GM23338 (cell line): ENCODE results near the gene MDM2. TPM values are rescaled to one million over a fixed set of nuclear protein-coding genes. Genes with fewer than 3 reads are reported as not detected.

Source experiments
- ATAC-seq: fragments of 200-7000 bp; cut with Tn5 transposase; 3 replicates; pipeline ENCODE4 v1.9.1; 2020
- DNase-seq: peaks from one replicate; pipeline ENCODE4 v3.0.0-alpha.2; 2015; ENCODE audit warnings: low spot score
- H2AFZ ChIP-seq: fragments of 200-600 bp; sonication (generic); 2 replicates; pipeline ENCODE4 v1.8.0; 2016; ENCODE audit warnings: antibody characterized with exemption, mild to moderate bottlenecking, moderate library complexity
- H3F3A ChIP-seq: fragments of 200-600 bp; sonication (generic); replicated peaks from 2 replicates; pipeline ENCODE4 v1.8.0; 2017; ENCODE audit warnings: antibody characterized with exemption, mixed run types, low read depth
- H3K27ac ChIP-seq: fragments of 200-600 bp; sonication (generic); 2 replicates; pipeline ENCODE4 v1.6.1; 2016; ENCODE audit warnings: low read depth
- H3K27me3 ChIP-seq: fragments of 200-600 bp; sonication (generic); 2 replicates; pipeline ENCODE4 v1.8.0; 2016; ENCODE audit warnings: mild to moderate bottlenecking, mixed run types, moderate library complexity; ENCODE audit not compliant: insufficient read depth
- H3K36me3 ChIP-seq: fragments of 200-600 bp; sonication (generic); 2 replicates; pipeline ENCODE4 v1.8.0; 2016; ENCODE audit warnings: mild to moderate bottlenecking; ENCODE audit not compliant: insufficient read depth
- H3K4me1 ChIP-seq: fragments of 200-600 bp; sonication (generic); 2 replicates; pipeline ENCODE4 v1.8.0; 2016; ENCODE audit warnings: mild to moderate bottlenecking, moderate library complexity; ENCODE audit not compliant: insufficient read depth
- H3K4me2 ChIP-seq: fragments of 200-600 bp; sonication (generic); 2 replicates; pipeline ENCODE4 v1.7.1; 2017; ENCODE audit warnings: mixed run types
- H3K4me3 ChIP-seq: fragments of 200-600 bp; sonication (generic); 2 replicates; pipeline ENCODE4 v1.6.1; 2016; ENCODE audit warnings: mixed run types
- H3K79me2 ChIP-seq: fragments of 200-600 bp; sonication (generic); replicated peaks from 2 replicates; pipeline ENCODE4 v1.8.0; 2017; ENCODE audit warnings: mild to moderate bottlenecking; ENCODE audit not compliant: insufficient read depth
- H3K9me2 ChIP-seq: fragments of 200-600 bp; sonication (generic); 2 replicates; pipeline ENCODE4 v1.8.0; 2017; ENCODE audit not compliant: insufficient read depth
- H4K20me1 ChIP-seq: fragments of 200-600 bp; sonication (generic); replicated peaks from 2 replicates; pipeline ENCODE4 v1.8.0; 2017; ENCODE audit warnings: mild to moderate bottlenecking; ENCODE audit not compliant: insufficient read depth
- H3K27ac Mint-ChIP-seq: 2 replicates; pipeline ENCODE4 v1.8.0; 2020; ENCODE audit warnings: inconsistent platforms, mild to moderate bottlenecking, moderate library complexity, mixed read lengths
- H3K27me3 Mint-ChIP-seq: 3 replicates; pipeline ENCODE4 v1.8.0; 2022; ENCODE audit warnings: low read depth, mild to moderate bottlenecking, moderate library complexity, mixed read lengths, inconsistent platforms; ENCODE audit not compliant: insufficient read depth, poor library complexity
- H3K36me3 Mint-ChIP-seq: 3 replicates; pipeline ENCODE4 v1.8.0; 2021; ENCODE audit warnings: low read depth, mild to moderate bottlenecking, inconsistent platforms, moderate library complexity, mixed read lengths
- H3K4me1 Mint-ChIP-seq: 3 replicates; pipeline ENCODE4 v1.8.0; 2020; ENCODE audit warnings: mild to moderate bottlenecking, inconsistent platforms, mixed read lengths
- H3K4me3 Mint-ChIP-seq: 3 replicates; pipeline ENCODE4 v1.8.0; 2021; ENCODE audit warnings: moderate library complexity, mild to moderate bottlenecking, inconsistent platforms, mixed read lengths
- H3K9me3 Mint-ChIP-seq: 3 replicates; pipeline ENCODE4 v1.8.0; 2020; ENCODE audit warnings: moderate library complexity, mild to moderate bottlenecking, inconsistent platforms, mixed read lengths
- CREB1 ChIP-seq: fragments of 250-450 bp; sonication (Bioruptor Pico); IDR thresholded peaks from 2 replicates; pipeline ENCODE4 v1.5.0; 2020; ENCODE audit warnings: low read depth, mild to moderate bottlenecking, moderate library complexity
- JUNB ChIP-seq: IDR thresholded peaks from one replicate; pipeline ENCODE4 v1.6.1; 2016; ENCODE audit warnings: antibody characterized with exemption; ENCODE audit not compliant: unreplicated experiment
- POLR2AphosphoS5 ChIP-seq: IDR thresholded peaks from 2 replicates; pipeline ENCODE4 v1.6.1; 2016; ENCODE audit warnings: antibody characterized with exemption, low read depth
- REST ChIP-seq: IDR thresholded peaks from one replicate; pipeline ENCODE4 v1.6.1; 2018; ENCODE audit warnings: antibody characterized with exemption; ENCODE audit not compliant: unreplicated experiment
- STAT1 ChIP-seq: IDR thresholded peaks from one replicate; pipeline ENCODE4 v1.6.1; 2016; ENCODE audit warnings: antibody characterized with exemption; ENCODE audit not compliant: unreplicated experiment
- ZNF114 ChIP-seq: fragments of 250-450 bp; sonication (Bioruptor Pico); IDR thresholded peaks from 2 replicates; pipeline ENCODE4 v1.5.0; 2020; ENCODE audit warnings: mild to moderate bottlenecking, moderate library complexity
- ZNF462 ChIP-seq: fragments of 250-450 bp; sonication (Bioruptor Pico); IDR thresholded peaks from 2 replicates; pipeline ENCODE4 v1.5.0; 2020; ENCODE audit warnings: mild to moderate bottlenecking, moderate library complexity
- polyA plus RNA-seq: library from polyadenylated mRNA; unstranded; fragments of >200 nt; fragmentation: Nextera tagmentation; extraction: Ambion mirVana; gene quantifications from 2 replicates; pipeline ENCODE4 v1.2.1, GENCODE V29; 2016
- total RNA-seq: library from RNA; depleted of rRNA; stranded (reverse); fragments of >200 nt; shearing (Covaris generic); gene quantifications from 2 replicates; pipeline ENCODE4 v1.2.3, GENCODE V29; 2014

MDM2 gene
- total and polyA plus RNA-seq, 2 experiments from 2014 or later: 105 to 136 TPM

- TF ChIP-seq REST (no peak), STAT1 (no peak), JUNB (no peak), CREB1 (CRISPR knock-in tag) (no peak), ZNF114 (CRISPR knock-in tag) (no peak)
These were observed 13.2 kb upstream of the MDM2 start (continued) for GRCh38 chr12:68794653-68795251.

DNA sequence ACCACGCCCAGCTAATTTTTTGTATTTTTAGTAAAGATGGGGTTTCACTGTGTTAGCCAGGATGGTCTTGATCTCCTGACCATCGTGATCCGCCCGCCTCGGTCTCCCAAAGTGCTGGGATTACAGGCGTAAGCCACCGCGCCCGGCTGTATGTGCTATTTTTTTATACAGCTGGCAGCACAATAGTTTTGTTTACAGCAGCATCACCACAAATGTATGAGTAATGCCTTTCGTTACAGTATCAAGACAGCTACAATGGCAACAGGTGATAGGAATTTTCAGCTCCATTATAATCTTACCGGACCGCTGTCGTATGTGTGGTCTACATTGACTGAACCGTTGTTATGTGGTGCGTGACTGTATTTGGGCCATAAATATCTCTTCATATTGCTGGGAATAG, 11.6 kb upstream of the MDM2 start:
- Histone ChIP-seq H3K27me3 (no peaks in the 10 kb centered on the region), H3K79me2 (no peaks in the 10 kb centered on the region), H3K9me2 (peaks cover 4% of the 10 kb centered on the region; the same call in 1 of the 2 replicates), H3K4me1 (no peaks in the 10 kb centered on the region), H3K4me2 (no peak overlapping the region), H3K4me3 (no peak overlapping the region), H2AFZ (no peak overlapping the region), H4K20me1 (no peaks in the 10 kb centered on the region), H3F3A (no peaks in the 10 kb centered on the region), H3K36me3 (no peaks in the 10 kb centered on the region), H3K27ac (no peak overlapping the region)
- TF ChIP-seq ZNF462 (no peak), POLR2AphosphoS5 (no peak), REST (no peak), CREB1 (CRISPR knock-in tag) (no peak)
- H3K4me1 Mint-ChIP-seq: peaks cover 7% of the 10 kb centered on the region
- no peak for ATAC-seq
- H3K9me3 Mint-ChIP-seq: no peaks in the 10 kb centered on the region
- H3K4me3 Mint-ChIP-seq: no peak overlapping the region
- no peak for DNase-seq
- no peaks in the 10 kb centered on the region for H3K36me3 Mint-ChIP-seq
- H3K27me3 Mint-ChIP-seq: peaks cover 2% of the 10 kb centered on the region
- H3K27ac Mint-ChIP-seq: no peak overlapping the region
